Progenitor cell of endocrine pancreas (in vitro differentiated cells): ENCODE data around the gene MED17. TPM values are rescaled to one million over a fixed set of nuclear protein-coding genes. Genes with fewer than 3 reads are reported as not detected.
"Not testable (repeated sequence)": the region's sequence is repeated elsewhere in the genome, so short reads cannot be mapped to it uniquely, and the experiment has no call there.

Source experiments
- DNase-seq: peaks from one replicate; pipeline ENCODE4 v3.0.0; 2021; ENCODE audit warnings: low spot score; ENCODE audit not compliant: unreplicated experiment
- H3K27ac Mint-ChIP-seq: 2 replicates; pipeline ENCODE4 v1.8.0; 2021; ENCODE audit warnings: mild to moderate bottlenecking, moderate library complexity, mixed read lengths
- H3K27me3 Mint-ChIP-seq: 2 replicates; pipeline ENCODE4 v1.8.0; 2021; ENCODE audit warnings: mixed read lengths
- H3K36me3 Mint-ChIP-seq: 2 replicates; pipeline ENCODE4 v1.8.0; 2022; ENCODE audit warnings: mixed read lengths; ENCODE audit not compliant: insufficient read depth
- H3K4me1 Mint-ChIP-seq: 2 replicates; pipeline ENCODE4 v1.8.0; 2021; ENCODE audit warnings: low read depth, mixed read lengths
- H3K4me3 Mint-ChIP-seq: 2 replicates; pipeline ENCODE4 v1.8.0; 2021; ENCODE audit warnings: low read depth, mild to moderate bottlenecking, moderate library complexity, mixed read lengths
- H3K9me3 Mint-ChIP-seq: 2 replicates; pipeline ENCODE4 v1.8.0; 2021; ENCODE audit warnings: low read depth, mixed read lengths
- total RNA-seq: library from RNA; stranded (reverse); gene quantifications from 2 replicates; pipeline ENCODE4 v1.2.1, GENCODE V29; 2021
- TF ChIP-seq, protein P1 (sequence below): fragments of 200-600 bp; sonication (generic); IDR thresholded peaks from one replicate; pipeline ENCODE4 v1.5.0; 2021; ENCODE audit warnings: antibody characterized with exemption, mild to moderate bottlenecking; ENCODE audit not compliant: unreplicated experiment

Gene MED17
- total RNA-seq, 1 donor from 2014 or later: 55.7 TPM

- TF ChIP-seq, protein P1, sequence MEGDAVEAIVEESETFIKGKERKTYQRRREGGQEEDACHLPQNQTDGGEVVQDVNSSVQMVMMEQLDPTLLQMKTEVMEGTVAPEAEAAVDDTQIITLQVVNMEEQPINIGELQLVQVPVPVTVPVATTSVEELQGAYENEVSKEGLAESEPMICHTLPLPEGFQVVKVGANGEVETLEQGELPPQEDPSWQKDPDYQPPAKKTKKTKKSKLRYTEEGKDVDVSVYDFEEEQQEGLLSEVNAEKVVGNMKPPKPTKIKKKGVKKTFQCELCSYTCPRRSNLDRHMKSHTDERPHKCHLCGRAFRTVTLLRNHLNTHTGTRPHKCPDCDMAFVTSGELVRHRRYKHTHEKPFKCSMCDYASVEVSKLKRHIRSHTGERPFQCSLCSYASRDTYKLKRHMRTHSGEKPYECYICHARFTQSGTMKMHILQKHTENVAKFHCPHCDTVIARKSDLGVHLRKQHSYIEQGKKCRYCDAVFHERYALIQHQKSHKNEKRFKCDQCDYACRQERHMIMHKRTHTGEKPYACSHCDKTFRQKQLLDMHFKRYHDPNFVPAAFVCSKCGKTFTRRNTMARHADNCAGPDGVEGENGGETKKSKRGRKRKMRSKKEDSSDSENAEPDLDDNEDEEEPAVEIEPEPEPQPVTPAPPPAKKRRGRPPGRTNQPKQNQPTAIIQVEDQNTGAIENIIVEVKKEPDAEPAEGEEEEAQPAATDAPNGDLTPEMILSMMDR: no peak
- Mint-ChIP-seq H3K4me3 (peak overlapping the region; percentile 97), H3K4me1 (peaks cover 61% of the 10 kb centered on the region), H3K36me3 (peaks cover 15% of the 10 kb centered on the region), H3K9me3 (no peaks in the 10 kb centered on the region), H3K27ac (peak overlapping the region; percentile 86), H3K27me3 (no peaks in the 10 kb centered on the region)
- DNase-seq: no peak
Measured at GRCh38 chr11:93743291-93743690, 40.8 kb upstream of the MED17 start.

- Mint-ChIP-seq H3K4me3 (peak overlapping the region; percentile 61), H3K27ac (peak overlapping the region; percentile 76)
Measured at GRCh38 chr11:93744669-93745004, 39.4 kb upstream of the MED17 start.

GRCh38 chr11:93745005-93745755 lies 38.9 kb upstream of the MED17 start:
- not testable (repeated sequence) for DNase-seq, H3K36me3 Mint-ChIP-seq, H3K9me3 Mint-ChIP-seq, H3K27me3 Mint-ChIP-seq
- H3K4me1 Mint-ChIP-seq: peaks cover 42% of the 10 kb centered on the region
- peak overlapping the region; percentile 61 for H3K4me3 Mint-ChIP-seq
- H3K27ac Mint-ChIP-seq: peak overlapping the region; percentile 90

More at GRCh38 chr11:93744669-93745004, 39.4 kb upstream of the MED17 start:
- peaks cover 47% of the 10 kb centered on the region for H3K4me1 Mint-ChIP-seq
- TF ChIP-seq, protein P1: no peak
- H3K9me3 Mint-ChIP-seq: no peaks in the 10 kb centered on the region
- no peak for DNase-seq
- H3K36me3 Mint-ChIP-seq: peaks cover 9% of the 10 kb centered on the region
- H3K27me3 Mint-ChIP-seq: no peaks in the 10 kb centered on the region

DNA sequence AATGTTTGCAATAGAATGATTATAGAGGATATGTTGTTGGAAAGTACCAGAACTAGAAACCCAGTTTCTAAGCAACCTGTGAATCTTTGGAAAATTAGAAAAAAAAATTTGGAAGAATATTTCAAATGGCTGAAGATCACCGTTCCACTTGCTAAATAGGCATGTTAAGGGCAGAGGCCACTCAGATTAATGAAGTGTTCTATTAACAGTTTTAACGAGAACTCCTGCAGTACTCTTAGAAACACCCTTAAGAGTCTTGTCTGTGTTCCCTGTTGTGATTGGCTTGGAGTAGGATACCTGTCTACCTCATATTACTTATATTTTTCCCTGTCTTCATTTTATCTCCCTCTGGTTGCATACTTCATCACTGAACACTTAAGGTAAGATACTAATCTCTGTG lies 38.0 kb upstream of the MED17 start:
- no peak for DNase-seq
- H3K27ac Mint-ChIP-seq: peak overlapping the region; percentile 90
- peaks cover 42% of the 10 kb centered on the region for H3K4me1 Mint-ChIP-seq
- H3K36me3 Mint-ChIP-seq: peaks cover 10% of the 10 kb centered on the region
- no peaks in the 10 kb centered on the region for H3K9me3 Mint-ChIP-seq
- H3K4me3 Mint-ChIP-seq: no peak overlapping the region
- TF ChIP-seq, protein P1: no peak
- no peaks in the 10 kb centered on the region for H3K27me3 Mint-ChIP-seq

- Mint-ChIP-seq H3K27ac (peak overlapping the region; percentile 85), H3K27me3 (no peaks in the 10 kb centered on the region), H3K36me3 (peaks cover 10% of the 10 kb centered on the region), H3K9me3 (no peaks in the 10 kb centered on the region), H3K4me3 (no peak overlapping the region), H3K4me1 (peaks cover 42% of the 10 kb centered on the region)
- TF ChIP-seq, protein P1: no peak
- DNase-seq: no peak
Measured at GRCh38 chr11:93747122-93747521, 37.0 kb upstream of the MED17 start.

- TF ChIP-seq, protein P1: no peak
- peaks cover 11% of the 10 kb centered on the region for H3K4me1 Mint-ChIP-seq
- no peak overlapping the region for H3K4me3 Mint-ChIP-seq
- H3K27me3 Mint-ChIP-seq: no peaks in the 10 kb centered on the region
- H3K9me3 Mint-ChIP-seq: no peaks in the 10 kb centered on the region
- DNase-seq: no peak
- H3K27ac Mint-ChIP-seq: no peak overlapping the region
- H3K36me3 Mint-ChIP-seq: peaks cover 12% of the 10 kb centered on the region
Measured at GRCh38 chr11:93751001-93751400, 33.1 kb upstream of the MED17 start.
